Endothelial cell of umbilical vein (primary cell): ENCODE measurements around the gene CILP2. TPM values are rescaled to one million over a fixed set of nuclear protein-coding genes. Genes with fewer than 3 reads are reported as not detected.
A peak's percentile ranks its signal among the peaks of the same experiment; 100 is the strongest.

Experiments
- BruUV-seq: library from RNA; stranded (reverse); fragments of 400-500 nt; replicated peaks from 2 replicates; lab custom pipeline; 2021; lab: Mats Ljungman, UMichigan
- CTCF ChIA-PET: fragments of 300-600, 350-600 bp; sonication (Branson Sonifier 250); formaldehyde crosslinking; loops from one replicate; lab custom pipeline; 2021; ENCODE audit warnings: antibody characterized with exemption, inconsistent platforms; lab: Charles Lee
- POLR2A ChIA-PET: fragments of 300-600, 350-600 bp; sonication (Branson Sonifier 250); formaldehyde crosslinking; loops from one replicate; lab custom pipeline; 2021; ENCODE audit warnings: antibody characterized with exemption, inconsistent platforms; lab: Charles Lee
- DNase-seq: peaks from one replicate; pipeline ENCODE4 v3.0.0-alpha.2; 2011; ENCODE audit warnings: low read depth, low spot score
- FAIRE-seq: peaks from 2 replicates; lab custom pipeline; 2011; peaks lifted over from hg19 to GRCh38; lab: Jason Lieb, UNC
- H2AFZ ChIP-seq: 2 replicates; pipeline ENCODE4 v1.6.0; 2012; ENCODE audit warnings: low read depth, low read length, control low read depth, inconsistent platforms
- H3K27ac ChIP-seq: 2 replicates; pipeline ENCODE4 v1.5.1; 2011; ENCODE audit warnings: low read depth, mild to moderate bottlenecking, control low read depth, low read length, moderate library complexity; ENCODE audit not compliant: insufficient read depth
- H3K27me3 ChIP-seq, 2 experiments: 2 replicates each; pipeline versions ENCODE4 v1.6.0 to v1.6.1; 2011; ENCODE audit warnings: low read length in 2 of 2, mixed read lengths in 1 of 2; ENCODE audit not compliant: control insufficient read depth in 2 of 2, insufficient read depth in 2 of 2
- H3K36me3 ChIP-seq, 2 experiments: 2 replicates in 1 of 2; 3 replicates in 1 of 2; pipeline ENCODE4 v1.5.1; 2011; ENCODE audit warnings: low read length in 2 of 2, mild to moderate bottlenecking in 1 of 2, moderate library complexity in 1 of 2; ENCODE audit not compliant: control insufficient read depth in 2 of 2, insufficient read depth in 2 of 2; ENCODE audit errors: extremely low read depth in 1 of 2
- H3K4me1 ChIP-seq: 3 replicates; pipeline ENCODE4 v1.5.1; 2011; ENCODE audit warnings: mild to moderate bottlenecking, low read length; ENCODE audit not compliant: control insufficient read depth, insufficient read depth; ENCODE audit errors: extremely low read depth
- H3K4me2 ChIP-seq: 2 replicates; pipeline ENCODE4 v1.6.1; 2011; ENCODE audit warnings: low read length, control low read depth, mixed read lengths; ENCODE audit not compliant: insufficient read depth
- H3K4me3 ChIP-seq, 3 experiments: fragments of 200-600 bp in 1 of 3; sonication (generic), shearing (Covaris generic) in 1 of 3; replicated peaks in 1 of 3; 2 replicates each; pipeline ENCODE4 v1.5.1; 2011 to 2016; ENCODE audit warnings: control low read depth in 3 of 3, low read length in 3 of 3, mild to moderate bottlenecking in 2 of 3, inconsistent platforms in 1 of 3, low read depth in 1 of 3, moderate library complexity in 1 of 3; ENCODE audit not compliant: insufficient read depth in 1 of 3
- H3K79me2 ChIP-seq: 2 replicates; pipeline ENCODE4 v1.6.0; 2012; ENCODE audit warnings: low read length, inconsistent platforms; ENCODE audit not compliant: control insufficient read depth, insufficient read depth
- H3K9ac ChIP-seq: replicated peaks from 2 replicates; pipeline ENCODE3; 2011; ENCODE audit warnings: low read length, control low read depth; ENCODE audit not compliant: insufficient read depth; ENCODE audit errors: extremely low read depth
- H3K9me1 ChIP-seq: replicated peaks from 3 replicates; pipeline ENCODE4 v1.6.0; 2011; ENCODE audit warnings: mild to moderate bottlenecking, low read length; ENCODE audit not compliant: control insufficient read depth, insufficient read depth; ENCODE audit errors: extremely low read depth
- H3K9me3 ChIP-seq: replicated peaks from 2 replicates; pipeline ENCODE4 v1.5.1; 2012; ENCODE audit warnings: low read length, inconsistent platforms; ENCODE audit not compliant: control insufficient read depth, insufficient read depth
- H4K20me1 ChIP-seq: replicated peaks from 2 replicates; pipeline ENCODE3; 2011; ENCODE audit warnings: mild to moderate bottlenecking, low read length; ENCODE audit not compliant: control insufficient read depth, insufficient read depth; ENCODE audit errors: extremely low read depth
- EZH2 ChIP-seq: IDR thresholded peaks from 2 replicates; pipeline ENCODE4 v1.6.1; 2012; ENCODE audit warnings: borderline replicate concordance, low read depth, mild to moderate bottlenecking, moderate library complexity, low read length, inconsistent platforms; ENCODE audit not compliant: severe bottlenecking
- GATA2 ChIP-seq: IDR thresholded peaks from 2 replicates; pipeline ENCODE4 v1.7.0; 2011; ENCODE audit warnings: low read depth, mild to moderate bottlenecking, moderate library complexity, mixed read lengths, low read length; ENCODE audit not compliant: insufficient read length, insufficient read depth
- JUN ChIP-seq: IDR thresholded peaks from 2 replicates; pipeline ENCODE4 v1.6.1; 2011; ENCODE audit warnings: borderline replicate concordance, low read depth; ENCODE audit not compliant: insufficient read length, insufficient read depth
- MYC ChIP-seq: IDR thresholded peaks from one replicate; pipeline ENCODE4 v1.6.1; 2011; ENCODE audit warnings: mild to moderate bottlenecking, low read depth, low read length
- POLR2A ChIP-seq: IDR thresholded peaks from 2 replicates; pipeline ENCODE4 v1.6.1; 2012; ENCODE audit warnings: low read depth, mild to moderate bottlenecking, control low read depth, low read length
- POLR2AphosphoS5 ChIP-seq: IDR thresholded peaks from 2 replicates; pipeline ENCODE4 v1.6.1; 2012; ENCODE audit warnings: low read depth, mild to moderate bottlenecking, control low read depth, low read length, moderate library complexity; ENCODE audit not compliant: insufficient read depth
- dilution Hi-C: fragments of 300-500 bp; cut with MboI; formaldehyde crosslinking; loops from one replicate; pipeline ENCODE4 v1.15.0; 2019; ENCODE audit warnings: low sequenced_read_pairs; ENCODE audit not compliant: extremely low pct_ligation_motif_present
- intact Hi-C: fragments of 100-400 bp; cut with micrococcal nuclease; formaldehyde crosslinking; loops from one replicate; pipeline ENCODE4 v1.10.0; 2022
- polyA plus RNA-seq, 4 experiments: library from polyadenylated mRNA; depleted of rRNA in 3 of 4; stranded (reverse) in 3 of 4; unstranded in 1 of 4; fragments of >200 nt; gene quantifications; 2 replicates each; pipeline versions ENCODE4 v1.2.1 to v1.2.3, GENCODE V29; 2011 to 2012; ENCODE audit warnings: missing spikeins in 1 of 4
- total RNA-seq: library from RNA; stranded (reverse); gene quantifications from 2 replicates; pipeline ENCODE4 v1.2.3, GENCODE V29; 2021
- TF ChIP-seq, protein P1 (sequence below), 2 donors: IDR thresholded peaks; 1 replicate in 1 of 2; 2 replicates in 1 of 2; pipeline ENCODE4 v1.5.1; 2011; ENCODE audit warnings: low read length in 2 of 2, mild to moderate bottlenecking in 2 of 2, moderate library complexity in 2 of 2, control low read depth in 1 of 2, inconsistent platforms in 1 of 2, low read depth in 1 of 2; ENCODE audit not compliant: insufficient read depth in 1 of 2; ENCODE audit errors: extremely low read depth in 1 of 2
- TF ChIP-seq, protein P2 (sequence below): IDR thresholded peaks from 2 replicates; pipeline ENCODE4 v1.6.1; 2011; ENCODE audit not compliant: insufficient read depth, insufficient read length

The CILP2 gene
- total and polyA plus RNA-seq, 2 donors (not counting 3 experiments of a cell fraction or from before 2014, with no cell fraction given) = 0.01 TPM; not detected in 1

DNA sequence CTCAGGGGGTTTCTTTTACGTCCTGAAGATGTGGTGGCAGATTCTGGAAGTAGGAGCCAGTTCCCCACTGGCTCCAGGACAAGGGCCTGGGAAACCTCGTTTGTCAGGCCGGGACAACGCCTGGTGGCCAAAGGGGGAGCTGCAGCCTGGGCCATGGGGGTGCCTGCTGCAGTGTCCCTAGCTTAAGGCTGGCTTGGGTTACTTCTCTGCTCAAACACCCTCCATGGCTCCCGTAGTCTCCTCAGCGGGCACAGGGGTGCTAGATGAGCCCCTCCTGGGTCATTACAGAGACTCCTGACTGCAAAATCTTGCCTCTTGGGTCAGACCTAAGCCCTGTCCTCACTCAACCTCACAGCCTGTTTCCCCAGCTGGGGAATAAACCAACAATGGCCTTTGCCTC lies 14.7 kb downstream of the CILP2 start:
- Histone ChIP-seq H3K9me3 (no peaks in the 10 kb centered on the region), H2AFZ (no peak overlapping the region), H3K27ac (no peak overlapping the region), H3K9ac (no peak overlapping the region), H4K20me1 (no peaks in the 10 kb centered on the region), H3K4me1 (no peaks in the 10 kb centered on the region), H3K27me3 (no peaks in the 10 kb centered on the region), H3K4me2 (no peak overlapping the region), H3K9me1 (no peaks in the 10 kb centered on the region), H3K4me3 (no peak overlapping the region), H3K36me3 (no peaks in the 10 kb centered on the region), H3K79me2 (no peaks in the 10 kb centered on the region)
- intact Hi-C loops (loop anchor here (5.0 kb wide), 1 partner anchor 90 kb away; the partner anchor contains the start of gene GMIP), dilution Hi-C loops (no loop called here)
- no peak for TF ChIP-seq JUN
- TF ChIP-seq, protein P1, sequence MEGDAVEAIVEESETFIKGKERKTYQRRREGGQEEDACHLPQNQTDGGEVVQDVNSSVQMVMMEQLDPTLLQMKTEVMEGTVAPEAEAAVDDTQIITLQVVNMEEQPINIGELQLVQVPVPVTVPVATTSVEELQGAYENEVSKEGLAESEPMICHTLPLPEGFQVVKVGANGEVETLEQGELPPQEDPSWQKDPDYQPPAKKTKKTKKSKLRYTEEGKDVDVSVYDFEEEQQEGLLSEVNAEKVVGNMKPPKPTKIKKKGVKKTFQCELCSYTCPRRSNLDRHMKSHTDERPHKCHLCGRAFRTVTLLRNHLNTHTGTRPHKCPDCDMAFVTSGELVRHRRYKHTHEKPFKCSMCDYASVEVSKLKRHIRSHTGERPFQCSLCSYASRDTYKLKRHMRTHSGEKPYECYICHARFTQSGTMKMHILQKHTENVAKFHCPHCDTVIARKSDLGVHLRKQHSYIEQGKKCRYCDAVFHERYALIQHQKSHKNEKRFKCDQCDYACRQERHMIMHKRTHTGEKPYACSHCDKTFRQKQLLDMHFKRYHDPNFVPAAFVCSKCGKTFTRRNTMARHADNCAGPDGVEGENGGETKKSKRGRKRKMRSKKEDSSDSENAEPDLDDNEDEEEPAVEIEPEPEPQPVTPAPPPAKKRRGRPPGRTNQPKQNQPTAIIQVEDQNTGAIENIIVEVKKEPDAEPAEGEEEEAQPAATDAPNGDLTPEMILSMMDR (IDR thresholded peaks at IDR 0.05; ENCODE audit: extremely low read depth in 1 of 2, insufficient read depth in 1 of 2, low read depth in 1 of 2, low read length in 2 of 2) = peak; percentile 44 to 72
- no peak for FAIRE-seq
- CTCF ChIA-PET = interaction anchor here (0.6 to 3.2 kb wide), 12 partner anchors 8 to 78 kb away, joined by 3 to 44 read pairs (median 4); partner anchors contain the start of genes CILP2 and YJEFN3
- POLR2A ChIA-PET = interaction anchor here (0.6 kb wide), 1 partner anchor 1108 kb away, joined by 8 read pairs; the partner anchor contains the start of gene ZNF626
- DNase-seq = no peak
- no TSS peak for BruUV-seq

DNA sequence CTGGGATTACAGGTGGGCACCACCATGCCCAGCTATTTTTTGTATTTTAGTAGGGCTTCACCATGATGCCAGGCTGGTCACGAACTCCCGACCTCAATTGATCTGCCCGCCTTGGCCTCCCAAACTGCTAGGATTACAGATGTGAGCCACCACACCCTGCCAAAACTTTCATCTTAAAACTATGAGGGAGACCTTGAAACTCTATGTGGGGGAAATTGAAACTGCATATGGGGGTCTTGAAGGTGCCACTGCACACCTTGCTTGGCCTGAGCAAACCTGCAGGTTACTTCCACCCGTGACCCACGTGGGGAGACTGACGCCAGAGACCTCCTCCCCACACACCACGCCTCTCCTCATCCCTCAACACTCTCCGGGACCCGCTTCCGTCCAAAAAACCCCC lies 15.6 kb downstream of the CILP2 start:
- Histone ChIP-seq H3K9me3 (no peaks in the 10 kb centered on the region), H3K4me2 (no peak overlapping the region), H3K4me1 (no peaks in the 10 kb centered on the region), H3K9ac (no peak overlapping the region), H3K36me3 (no peaks in the 10 kb centered on the region), H3K4me3 (no peak overlapping the region), H3K79me2 (no peaks in the 10 kb centered on the region), H2AFZ (no peak overlapping the region), H3K27me3 (no peaks in the 10 kb centered on the region), H3K9me1 (no peaks in the 10 kb centered on the region), H3K27ac (no peak overlapping the region), H4K20me1 (no peaks in the 10 kb centered on the region)
- POLR2A ChIA-PET = no interaction called here
- FAIRE-seq (no peak), DNase-seq (no peak)
- intact Hi-C loops = loop anchor here (1.0 to 5.0 kb wide), 2 partner anchors 21 to 89 kb away; partner anchors contain the start of gene GMIP
- dilution Hi-C loops = no loop called here
- CTCF ChIA-PET = interaction anchor here (1.0 to 3.2 kb wide), 8 partner anchors 10 to 75 kb away, joined by 3 to 45 read pairs (median 9); partner anchors contain the start of gene YJEFN3
- BruUV-seq = no TSS peak
- TF ChIP-seq MYC = no peak
- no peak for TF ChIP-seq GATA2
- TF ChIP-seq, protein P1 (IDR thresholded peaks at IDR 0.05; ENCODE audit: extremely low read depth in 1 of 2, insufficient read depth in 1 of 2, low read depth in 1 of 2, low read length in 2 of 2) = no peak
- no peak for TF ChIP-seq JUN
- no peak for TF ChIP-seq POLR2A
- TF ChIP-seq POLR2AphosphoS5 = no peak
- TF ChIP-seq EZH2 = no peak
- TF ChIP-seq, protein P2, sequence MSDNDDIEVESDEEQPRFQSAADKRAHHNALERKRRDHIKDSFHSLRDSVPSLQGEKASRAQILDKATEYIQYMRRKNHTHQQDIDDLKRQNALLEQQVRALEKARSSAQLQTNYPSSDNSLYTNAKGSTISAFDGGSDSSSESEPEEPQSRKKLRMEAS = no peak
